HCT116 (cell line): ENCODE results near the gene GID4. TPM values are rescaled to one million over a fixed set of nuclear protein-coding genes. Genes with fewer than 3 reads are reported as not detected.
A peak's percentile ranks its signal among the peaks of the same experiment; 100 is the strongest.

Experiments
- ATAC-seq: fragments of 200-7000 bp; cut with Tn5 transposase; 2 replicates; pipeline ENCODE4 v1.9.1; 2020; ENCODE audit warnings: mild to moderate bottlenecking, moderate library complexity
- BruUV-seq: library from RNA; stranded (reverse); fragments of 400-500 nt; replicated peaks from 2 replicates; lab custom pipeline; 2021; lab: Mats Ljungman, UMichigan
- CTCF ChIA-PET: fragments of 300-600 bp; sonication (Branson Sonifier 250); formaldehyde crosslinking; loops from one replicate; lab custom pipeline; 2021; ENCODE audit warnings: antibody characterized with exemption; lab: Charles Lee
- POLR2A ChIA-PET: fragments of 300-600, 350-600 bp; sonication (Branson Sonifier 250); formaldehyde crosslinking; loops from one replicate; lab custom pipeline; 2021; ENCODE audit warnings: antibody characterized with exemption; lab: Charles Lee
- RAD21 ChIA-PET, 2 experiments: fragments of 300-600 bp; sonication (Branson Sonifier 250); formaldehyde crosslinking; loops; one replicate each; lab custom pipeline; 2023; ENCODE audit warnings: low total read pairs in 2 of 2; ENCODE audit not compliant: uncharacterized antibody in 2 of 2, unreplicated experiment in 2 of 2, low non-redundant PET in 1 of 2; lab: Charles Lee
- DNase-seq: peaks from one replicate; pipeline ENCODE4 v3.0.0-alpha.2; 2010; ENCODE audit warnings: low read depth, low spot score
- H2AFZ ChIP-seq: fragments of 200-600 bp; shearing (Covaris generic), sonication (generic); 2 replicates; pipeline ENCODE4 v1.6.1; 2017; ENCODE audit warnings: low read depth, mixed run types, mixed read lengths, antibody characterized with exemption, low read length; ENCODE audit not compliant: poor library complexity, severe bottlenecking
- H3K27ac ChIP-seq: 2 replicates; pipeline ENCODE4 v1.5.1; 2012; ENCODE audit warnings: low read depth, low read length
- H3K27me3 ChIP-seq: fragments of 200-600 bp; sonication (generic); 2 replicates; pipeline ENCODE4 v1.6.1; 2016; ENCODE audit warnings: mixed run types, low read length, mixed read lengths; ENCODE audit not compliant: insufficient read depth
- H3K36me3 ChIP-seq, 2 experiments: fragments of 200-500 bp in 1 of 2; fragments of 200-600 bp in 1 of 2; sonication (Bioruptor generic) in 1 of 2; sonication (generic) in 1 of 2; 2 replicates each; pipeline versions ENCODE4 v1.5.1 to v1.6.1; 2014 to 2016; ENCODE audit warnings: low read length in 2 of 2, inconsistent platforms in 1 of 2, mixed read lengths in 1 of 2, mixed run types in 1 of 2; ENCODE audit not compliant: insufficient read depth in 2 of 2, control insufficient read depth in 1 of 2
- H3K4me1 ChIP-seq, 2 experiments: fragments of 200-600 bp in 1 of 2; sonication (generic) in 1 of 2; 2 replicates each; pipeline versions ENCODE4 v1.5.1 to v1.6.1; 2012 to 2017; ENCODE audit warnings: low read length in 2 of 2, inconsistent platforms in 1 of 2, mild to moderate bottlenecking in 1 of 2, mixed read lengths in 1 of 2, mixed run types in 1 of 2, moderate library complexity in 1 of 2; ENCODE audit not compliant: insufficient read depth in 2 of 2, control insufficient read depth in 1 of 2
- H3K4me2 ChIP-seq: fragments of 200-600 bp; sonication (generic); 2 replicates; pipeline ENCODE4 v1.6.1; 2017; ENCODE audit warnings: mixed run types, low read length, mixed read lengths
- H3K4me3 ChIP-seq, 2 experiments: fragments of 200-600 bp in 1 of 2; sonication (generic) in 1 of 2; replicated peaks in 1 of 2; 2 replicates each; pipeline ENCODE4 v1.5.1; 2011 to 2016; ENCODE audit warnings: low read length in 2 of 2, control low read depth in 1 of 2, low read depth in 1 of 2, mild to moderate bottlenecking in 1 of 2, mixed read lengths in 1 of 2, mixed run types in 1 of 2
- H3K79me2 ChIP-seq: fragments of 200-600 bp; sonication (generic); 2 replicates; pipeline ENCODE4 v1.6.1; 2017; ENCODE audit warnings: mild to moderate bottlenecking, mixed run types, low read length, moderate library complexity, mixed read lengths; ENCODE audit not compliant: insufficient read depth
- H3K9ac ChIP-seq: fragments of 200-600 bp; sonication (generic); 2 replicates; pipeline ENCODE4 v1.6.1; 2016; ENCODE audit warnings: low read length, mixed read lengths
- H3K9me2 ChIP-seq: fragments of 200-600 bp; sonication (generic), shearing (Covaris generic); 2 replicates; pipeline ENCODE4 v1.6.1; 2017; ENCODE audit warnings: mixed run types, mild to moderate bottlenecking, moderate library complexity; ENCODE audit not compliant: insufficient read depth
- H3K9me3 ChIP-seq, 2 experiments: fragments of 200-500 bp in 1 of 2; fragments of 200-600 bp in 1 of 2; sonication (Bioruptor generic) in 1 of 2; sonication (generic) in 1 of 2; 2 replicates each; pipeline ENCODE4 v1.6.1; 2014 to 2017; ENCODE audit warnings: low read length in 2 of 2, mixed read lengths in 2 of 2, inconsistent platforms in 1 of 2, low read depth in 1 of 2, mild to moderate bottlenecking in 1 of 2, mixed run types in 1 of 2, moderate library complexity in 1 of 2; ENCODE audit not compliant: control insufficient read depth in 1 of 2, insufficient read depth in 1 of 2
- H4K20me1 ChIP-seq: fragments of 200-600 bp; sonication (generic), shearing (Covaris generic); 2 replicates; pipeline ENCODE4 v1.6.1; 2017; ENCODE audit warnings: mixed run types, mild to moderate bottlenecking, moderate library complexity; ENCODE audit not compliant: insufficient read depth
- CTCF ChIP-seq, 3 experiments: fragments of 200-600 bp in 1 of 3; sonication (generic) in 1 of 3; IDR thresholded peaks in 2 of 3; conservative IDR thresholded peaks in 1 of 3; 2 replicates each; pipeline ENCODE4 v1.5.1; 2012 to 2017; ENCODE audit warnings: low read depth in 2 of 3, low read length in 2 of 3, antibody characterized with exemption in 1 of 3, borderline replicate concordance in 1 of 3, control low read depth in 1 of 3, mild to moderate bottlenecking in 1 of 3, mixed read lengths in 1 of 3, mixed run types in 1 of 3, moderate library complexity in 1 of 3; ENCODE audit not compliant: insufficient read depth in 1 of 3
- ELF1 ChIP-seq: IDR thresholded peaks from 2 replicates; pipeline ENCODE4 v1.6.1; 2012; ENCODE audit warnings: low read depth, borderline replicate concordance
- EZH2phosphoT487 ChIP-seq: fragments of 200-600 bp; IDR thresholded peaks from 2 replicates; pipeline ENCODE4 v1.6.1; 2018; ENCODE audit warnings: antibody characterized with exemption, borderline replicate concordance
- FOSL1 ChIP-seq: IDR thresholded peaks from 2 replicates; pipeline ENCODE4 v1.6.1; 2012; ENCODE audit warnings: low read depth
- POLR2A ChIP-seq: IDR thresholded peaks from 2 replicates; pipeline ENCODE4 v1.7.0; 2011; ENCODE audit warnings: borderline replicate concordance; ENCODE audit not compliant: insufficient read depth, insufficient read length; ENCODE audit errors: extremely low read depth
- SIN3A ChIP-seq: IDR thresholded peaks from 2 replicates; pipeline ENCODE4 v1.6.1; 2012; ENCODE audit warnings: low read depth
- SRF ChIP-seq: IDR thresholded peaks from 2 replicates; pipeline ENCODE4 v1.6.1; 2012; ENCODE audit warnings: low read depth
- TCF7L2 ChIP-seq: IDR thresholded peaks from 2 replicates; pipeline ENCODE4 v1.7.0; 2011; ENCODE audit warnings: borderline replicate concordance, inconsistent platforms; ENCODE audit not compliant: insufficient read depth, insufficient read length; ENCODE audit errors: extremely low read depth
- YY1 ChIP-seq: IDR thresholded peaks from 2 replicates; pipeline ENCODE4 v1.6.1; 2011; ENCODE audit warnings: low read length, low read depth, moderate library complexity, mild to moderate bottlenecking; ENCODE audit not compliant: insufficient replicate concordance; ENCODE audit errors: extremely low read depth
- ZNF274 ChIP-seq: fragments of 200-500 bp; sonication (Bioruptor generic); IDR thresholded peaks from 2 replicates; pipeline ENCODE4 v1.6.1; 2014; ENCODE audit warnings: mild to moderate bottlenecking, low read depth, low read length, inconsistent platforms
- intact Hi-C: fragments of 100-400 bp; cut with micrococcal nuclease; formaldehyde crosslinking; loops from 2 replicates; pipeline ENCODE4 v1.10.0; 2022
- total RNA-seq: library from RNA; stranded (reverse); gene quantifications from one replicate; pipeline ENCODE4 v1.2.1, GENCODE V29; 2021; ENCODE audit not compliant: unreplicated experiment
- TF ChIP-seq, protein P1 (sequence below): IDR thresholded peaks from 2 replicates; pipeline ENCODE4 v1.6.1; 2012
- TF ChIP-seq, protein P2 (sequence below): IDR thresholded peaks from 2 replicates; pipeline ENCODE4 v1.6.1; 2011; ENCODE audit warnings: mild to moderate bottlenecking, low read length, moderate library complexity; ENCODE audit not compliant: insufficient replicate concordance; ENCODE audit errors: extremely low read depth

Gene GID4
- total RNA-seq, 1 experiment from 2014 or later, result 10.8 TPM

DNA sequence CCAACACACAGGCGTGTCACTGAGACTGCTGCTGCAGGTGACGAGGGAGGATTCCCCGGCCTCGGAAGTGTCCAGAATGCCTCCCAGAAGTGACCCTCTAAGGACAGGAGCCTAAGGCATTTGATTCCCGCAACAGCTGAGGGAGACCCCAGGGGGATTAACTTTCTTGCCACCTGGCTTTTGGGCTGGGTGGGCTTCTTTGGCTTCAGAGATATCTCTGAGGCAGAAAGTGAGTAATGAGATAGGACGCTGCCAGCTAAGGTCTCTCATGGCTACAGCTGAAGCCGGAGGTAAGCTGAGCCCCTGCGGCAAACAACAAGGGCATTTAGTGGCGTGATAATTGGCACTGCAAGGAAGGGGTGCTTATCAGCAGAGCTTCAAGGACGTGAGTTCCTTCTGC lies 49.6 kb upstream of the GID4 start:
- Histone ChIP-seq H3K4me2 (no peak overlapping the region), H2AFZ (no peak overlapping the region), H3K9me2 (no peaks in the 10 kb centered on the region), H3K36me3 (no peaks in the 10 kb centered on the region), H4K20me1 (no peaks in the 10 kb centered on the region), H3K4me3 (no peak overlapping the region), H3K9me3 (no peaks in the 10 kb centered on the region), H3K4me1 (peaks cover 18 to 32% of the 10 kb centered on the region in 2 experiments), H3K27ac (no peak overlapping the region), H3K27me3 (no peaks in the 10 kb centered on the region), H3K79me2 (no peaks in the 10 kb centered on the region)
- intact Hi-C loops, result loop anchor here (2.0 to 5.0 kb wide), 2 partner anchors 48 to 67 kb away; partner anchors contain the start of genes ATPAF2 and GID4
- BruUV-seq, result no TSS peak
- ATAC-seq, result no peak
- ChIA-PET RAD21 (no interaction called here), CTCF (interaction anchor here (1.4 kb wide), 1 partner anchor 15 kb away, joined by 4 read pairs; no protein-coding TSS in a partner anchor), POLR2A (no interaction called here)
- DNase-seq, result no peak
- no peak for TF ChIP-seq FOSL1
- TF ChIP-seq, all 23 proteins: peak for 0
- H3K9ac ChIP-seq, result no peak overlapping the region

DNA sequence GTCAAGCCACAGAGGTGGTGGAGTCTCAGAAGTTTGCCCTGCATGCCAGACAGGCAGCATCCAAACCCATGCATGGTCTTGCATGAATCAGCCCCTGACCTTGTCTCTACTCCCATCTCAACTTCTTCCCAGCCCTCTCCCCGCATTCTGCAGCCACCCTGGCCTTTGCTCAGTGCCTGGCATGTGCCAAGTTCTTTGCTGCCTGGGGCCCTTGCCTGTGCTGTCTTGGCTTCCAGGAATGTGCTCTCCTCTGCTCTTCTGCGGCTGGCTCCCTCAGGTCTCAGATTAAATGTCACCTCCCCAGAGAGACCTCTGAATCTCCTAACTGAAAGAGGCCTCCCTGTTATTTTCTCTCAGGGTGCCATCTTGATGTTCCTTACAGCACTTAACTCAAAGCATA lies 48.9 kb upstream of the GID4 start:
- Histone ChIP-seq H3K36me3 (no peaks in the 10 kb centered on the region), H2AFZ (peak overlapping the region; percentile 73), H3K4me3 (0 out of 4 replicates have a peak overlapping the region, but pooled peaks of 1 of the 2 experiments have one; percentile 11), H3K9me2 (no peaks in the 10 kb centered on the region), H3K4me1 (peaks cover 18 to 34% of the 10 kb centered on the region in 2 experiments), H3K9ac (peak overlapping the region; percentile 50), H4K20me1 (no peaks in the 10 kb centered on the region), H3K79me2 (no peaks in the 10 kb centered on the region), H3K27me3 (no peaks in the 10 kb centered on the region), H3K9me3 (no peaks in the 10 kb centered on the region), H3K4me2 (peak overlapping the region; percentile 63), H3K27ac (peak overlapping the region; percentile 64; the same call in 1 of the 2 replicates)
- BruUV-seq, result no TSS peak
- ChIA-PET CTCF (interaction anchor here (1.4 kb wide), 1 partner anchor 14 kb away, joined by 4 read pairs; no protein-coding TSS in a partner anchor), POLR2A (interaction anchor here (1.7 kb wide), 1 partner anchor 18 kb away, joined by 6 read pairs; the partner anchor contains the start of genes DRC3 and TOM1L2), RAD21 (no interaction called here)
- intact Hi-C loops, result loop anchor here (2.0 to 5.0 kb wide), 2 partner anchors 47 to 67 kb away; partner anchors contain the start of genes ATPAF2 and GID4
- ATAC-seq (peak; percentile 37), DNase-seq (no peak)
- TF ChIP-seq, protein P1, sequence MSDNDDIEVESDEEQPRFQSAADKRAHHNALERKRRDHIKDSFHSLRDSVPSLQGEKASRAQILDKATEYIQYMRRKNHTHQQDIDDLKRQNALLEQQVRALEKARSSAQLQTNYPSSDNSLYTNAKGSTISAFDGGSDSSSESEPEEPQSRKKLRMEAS, result no peak
- no peak for TF ChIP-seq TCF7L2
- no peak for TF ChIP-seq CTCF (IDR thresholded peaks at IDR 0.05 in 2 of 3, conservative IDR thresholded peaks at IDR 0.05 in 1 of 3; ENCODE audit: borderline replicate concordance in 1 of 3, insufficient read depth in 1 of 3, low read depth in 2 of 3, low read length in 2 of 3)
- TF ChIP-seq SRF, result no peak
- TF ChIP-seq, protein P2, sequence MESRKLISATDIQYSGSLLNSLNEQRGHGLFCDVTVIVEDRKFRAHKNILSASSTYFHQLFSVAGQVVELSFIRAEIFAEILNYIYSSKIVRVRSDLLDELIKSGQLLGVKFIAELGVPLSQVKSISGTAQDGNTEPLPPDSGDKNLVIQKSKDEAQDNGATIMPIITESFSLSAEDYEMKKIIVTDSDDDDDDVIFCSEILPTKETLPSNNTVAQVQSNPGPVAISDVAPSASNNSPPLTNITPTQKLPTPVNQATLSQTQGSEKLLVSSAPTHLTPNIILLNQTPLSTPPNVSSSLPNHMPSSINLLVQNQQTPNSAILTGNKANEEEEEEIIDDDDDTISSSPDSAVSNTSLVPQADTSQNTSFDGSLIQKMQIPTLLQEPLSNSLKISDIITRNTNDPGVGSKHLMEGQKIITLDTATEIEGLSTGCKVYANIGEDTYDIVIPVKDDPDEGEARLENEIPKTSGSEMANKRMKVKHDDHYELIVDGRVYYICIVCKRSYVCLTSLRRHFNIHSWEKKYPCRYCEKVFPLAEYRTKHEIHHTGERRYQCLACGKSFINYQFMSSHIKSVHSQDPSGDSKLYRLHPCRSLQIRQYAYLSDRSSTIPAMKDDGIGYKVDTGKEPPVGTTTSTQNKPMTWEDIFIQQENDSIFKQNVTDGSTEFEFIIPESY, result no peak
- no peak for TF ChIP-seq YY1
- TF ChIP-seq ZNF274, result no peak
- no peak for TF ChIP-seq SIN3A
- no peak for TF ChIP-seq POLR2A
- TF ChIP-seq EZH2phosphoT487, result no peak
- no peak for TF ChIP-seq ELF1
